ENCODE results near the gene SHC4. TPM values are rescaled to one million over a fixed set of nuclear protein-coding genes. Genes with fewer than 3 reads are reported as not detected.
"Not testable (repeated sequence)": the region's sequence is repeated elsewhere in the genome, so short reads cannot be mapped to it uniquely, and the experiment has no call there.

SHC4 gene
- total and polyA plus RNA-seq, 9 of the 15 experiments (the other 6 are each of a cell fraction or from before 2014, with no cell fraction given) = 0.43 to 1.2 (median 0.67) TPM

GRCh38 chr15:48913141-48913540, 50.6 kb downstream of the SHC4 start:
- no peak overlapping the region for H3K4me3 ChIP-seq
- H2AFZ ChIP-seq (ENCODE audit: low read depth, low read length) = peak overlapping the region; percentile 82

GRCh38 chr15:48910554-48910953, 53.2 kb downstream of the SHC4 start:
- 48% methylated on average over 2 of the region's 2 CpGs for WGBS (ENCODE audit: insufficient coverage, low coverage, missing lambda C conversion rate)
- in situ Hi-C loops (cut with MboI) = not testable (repeated sequence)

More at GRCh38 chr15:48913141-48913540, 50.6 kb downstream of the SHC4 start:
- no peaks in the 10 kb centered on the region for H4K20me1 ChIP-seq (replicated peaks; ENCODE audit: control insufficient read depth, insufficient read depth, low read length)
- no peaks in the 10 kb centered on the region for H3K79me2 ChIP-seq (ENCODE audit: control insufficient read depth, insufficient read depth, low read length)
- peaks cover 5 to 9% of the 10 kb centered on the region in 2 experiments; a peak in 2 of 5 replicates for H3K4me1 ChIP-seq (replicated peaks in 1 of 2; ENCODE audit: control insufficient read depth in 2 of 2, insufficient read depth in 2 of 2, low read length in 2 of 2)
- no TSS peak for BruUV-seq (replicated peaks)
- no peak overlapping the region for H3K4me2 ChIP-seq (ENCODE audit: insufficient read depth, low read length)
- DNase-seq (ENCODE audit: extremely low read depth in 1 of 4, low spot score in 3 of 4) (peak in 1 of 4 experiments; percentile 54), ATAC-seq (0 out of 3 replicates have a peak, but pooled peaks have one; percentile 27), FAIRE-seq (no peak)
- in situ Hi-C loops (cut with MboI) = no loop called here
- H3K9ac ChIP-seq (ENCODE audit: insufficient read depth in 1 of 2, low read depth in 2 of 2, low read length in 2 of 2) = no peak overlapping the region
- TF ChIP-seq PRMT5 (CRISPR knock-in tag; IDR thresholded peaks at IDR 0.05) (no peak), POLR2A (conservative IDR thresholded peaks at IDR 0.05) (no peak), ZNF316 (IDR thresholded peaks at IDR 0.05) (peak; percentile 42), C11orf30 (IDR thresholded peaks at IDR 0.05; ENCODE audit: low read depth) (peak; percentile 54; the same call in 1 of the 2 replicates), MAFK (IDR thresholded peaks at IDR 0.05; ENCODE audit: low read length) (peak; percentile 34; the same call in 1 of the 2 replicates), NFE2 (IDR thresholded peaks at IDR 0.05; ENCODE audit: low read depth) (peak; percentile 79), ZFX (CRISPR knock-in tag; IDR thresholded peaks at IDR 0.05) (0 out of 2 replicates have a peak, but pooled peaks have one; percentile 23), MAFG (tag; conservative IDR thresholded peaks at IDR 0.05) (peak; percentile 62), THRAP3 (IDR thresholded peaks at IDR 0.05; ENCODE audit: borderline replicate concordance) (no peak), CXXC5 (CRISPR knock-in tag; IDR thresholded peaks at IDR 0.05) (0 out of 2 replicates have a peak, but pooled peaks have one; percentile 16), U2AF1 (optimal IDR thresholded peaks at IDR 0.05; ENCODE audit: low read depth, low read length) (no peak), ZNF146 (CRISPR knock-in tag; IDR thresholded peaks at IDR 0.05; ENCODE audit: unreplicated experiment) (no peak)
- peak overlapping the region; percentile 36; the same call in 2 of the 3 replicates for H3K27ac ChIP-seq (ENCODE audit: extremely low read depth, low read depth, low read length)
- no peaks in the 10 kb centered on the region for H3K9me3 ChIP-seq (replicated peaks; ENCODE audit: control insufficient read depth, insufficient read depth, low read depth, low read length)
- CTCF ChIA-PET (ENCODE audit: low intra/inter-chr PET ratio) = no interaction called here
- H3K27me3 ChIP-seq (ENCODE audit: control insufficient read depth in 2 of 2, insufficient read depth in 2 of 2, low read length in 2 of 2) = no peaks in the 10 kb centered on the region
- H3K9me1 ChIP-seq (ENCODE audit: control insufficient read depth, insufficient read depth, low read length) = no peaks in the 10 kb centered on the region
- POLR2A ChIA-PET = interaction anchor here (0.6 to 1.6 kb wide), 5 partner anchors 8 to 35 kb away, joined by 3 read pairs; partner anchors contain the start of gene EID1
- intact Hi-C loops (cut with micrococcal nuclease) = no loop called here
- no peaks in the 10 kb centered on the region for H3K36me3 ChIP-seq (ENCODE audit: control insufficient read depth, insufficient read depth, low read length)
- WGBS (ENCODE audit: insufficient coverage, low coverage, missing lambda C conversion rate) = 73% methylated on average over 4 of the region's 4 CpGs

More at GRCh38 chr15:48910554-48910953, 53.2 kb downstream of the SHC4 start:
- ATAC-seq; CTCF ChIA-PET (ENCODE audit: low intra/inter-chr PET ratio); H3K27ac ChIP-seq (ENCODE audit: extremely low read depth, low read depth, low read length); intact Hi-C loops (cut with micrococcal nuclease); BruUV-seq (replicated peaks); H3K79me2 ChIP-seq (ENCODE audit: control insufficient read depth, insufficient read depth, low read length); FAIRE-seq; H3K9me1 ChIP-seq (ENCODE audit: control insufficient read depth, insufficient read depth, low read length); H3K36me3 ChIP-seq (ENCODE audit: control insufficient read depth, insufficient read depth, low read length); H4K20me1 ChIP-seq (replicated peaks; ENCODE audit: control insufficient read depth, insufficient read depth, low read length); H3K9ac ChIP-seq (ENCODE audit: insufficient read depth in 1 of 2, low read depth in 2 of 2, low read length in 2 of 2); H3K4me1 ChIP-seq (replicated peaks in 1 of 2; ENCODE audit: control insufficient read depth in 2 of 2, insufficient read depth in 2 of 2, low read length in 2 of 2); H3K4me3 ChIP-seq; H3K9me3 ChIP-seq (replicated peaks; ENCODE audit: control insufficient read depth, insufficient read depth, low read depth, low read length); H3K4me2 ChIP-seq (ENCODE audit: insufficient read depth, low read length); H2AFZ ChIP-seq (ENCODE audit: low read depth, low read length); DNase-seq (ENCODE audit: extremely low read depth in 1 of 4, low spot score in 3 of 4); H3K27me3 ChIP-seq (ENCODE audit: control insufficient read depth in 2 of 2, insufficient read depth in 2 of 2, low read length in 2 of 2): not testable (repeated sequence)
- POLR2A ChIA-PET = interaction anchor here (0.8 kb wide), 1 partner anchor 19 kb away, joined by 3 read pairs; no protein-coding TSS in a partner anchor

All from K562 (cell line).